Activated CD4-positive, alpha-beta T cell treated with anti-CD3 and anti-CD28 coated beads, Interleukin-2, amount 50 U/mL, for 48 hours (primary cell): ENCODE data around the gene NID1.

Experiments
- DNase-seq, 2 experiments: peaks; one replicate each; pipeline ENCODE4 v3.0.0-alpha.2; 2020

Gene NID1

GRCh38 chr1:236063551-236063918 is 1.4 kb downstream of the NID1 start:
- no peak for DNase-seq

DNA sequence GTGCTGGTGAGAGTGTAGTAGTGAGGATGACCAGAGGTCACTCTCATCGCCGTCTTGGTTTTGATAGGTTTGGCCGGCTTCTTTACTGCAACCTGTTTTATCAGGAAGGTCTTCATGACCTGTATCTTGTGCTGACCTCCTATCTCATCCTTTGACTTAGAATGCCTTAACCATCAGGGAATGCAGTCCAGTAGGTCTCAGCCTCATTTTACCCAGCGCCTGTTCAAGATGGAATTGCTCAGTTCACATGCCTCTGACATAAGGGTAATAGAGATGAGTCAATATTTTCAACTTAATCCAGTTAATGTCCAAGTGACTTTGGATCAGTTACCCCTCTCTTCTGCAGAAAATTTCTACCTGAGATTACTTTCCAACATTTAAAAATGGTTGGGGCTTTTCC is 4.6 kb downstream of the NID1 start:
- DNase-seq, result no peak

DNA sequence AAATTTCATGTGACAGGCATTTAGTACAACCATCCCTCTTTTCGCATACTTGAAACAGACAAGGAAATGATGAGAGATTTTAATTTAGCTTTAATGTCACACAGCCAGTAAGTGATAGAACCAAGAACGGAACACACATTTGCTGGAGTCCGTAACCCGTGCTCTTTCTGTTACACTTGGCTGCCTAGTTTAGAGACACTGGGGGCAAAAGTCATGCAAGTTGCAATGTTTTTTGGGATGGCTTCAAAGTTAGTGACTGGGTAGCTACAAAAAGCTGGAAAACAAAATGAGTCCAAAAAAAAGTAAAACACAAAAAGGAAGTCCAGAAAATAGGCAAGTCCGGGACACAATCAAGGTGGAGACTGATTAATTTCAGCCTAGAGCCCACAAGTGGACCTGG is 5.9 kb downstream of the NID1 start:
- DNase-seq, result no peak

DNA sequence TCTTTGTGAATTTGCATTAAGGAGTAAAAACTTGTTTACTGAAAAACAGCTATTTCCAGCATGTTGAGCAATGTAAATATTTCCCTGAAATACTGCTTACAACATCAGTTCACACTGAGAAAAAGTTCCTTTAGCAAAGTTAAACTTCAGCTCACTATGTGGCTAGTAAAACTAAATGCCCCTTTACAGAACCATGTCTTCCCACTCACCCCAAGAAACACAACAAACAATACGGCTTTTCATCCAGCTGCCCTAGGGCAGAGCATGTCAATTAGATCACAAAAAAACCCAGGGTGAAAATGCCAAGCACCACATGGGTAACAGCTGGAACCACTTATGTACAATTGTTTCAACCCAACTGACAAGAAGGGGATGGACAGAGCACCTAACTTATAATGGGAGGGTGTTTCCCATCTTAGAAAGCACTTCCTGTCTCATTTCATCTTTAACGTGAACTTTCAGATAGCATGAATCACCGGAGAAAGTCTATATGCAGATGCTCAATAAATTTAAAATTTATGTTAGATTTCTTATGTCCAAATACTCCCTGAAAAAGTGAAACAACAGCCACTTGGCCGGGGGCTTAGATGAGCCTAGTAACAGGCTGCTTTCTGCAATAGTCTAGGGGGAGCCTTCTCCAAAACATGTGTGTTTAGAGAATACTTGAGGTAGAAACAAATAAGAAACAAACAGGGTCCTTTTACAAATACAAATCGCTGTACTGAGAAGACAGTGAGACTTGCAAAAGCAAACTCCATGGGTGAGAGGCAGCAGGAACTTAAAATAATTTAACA is 6.6 kb downstream of the NID1 start:
- no peak for DNase-seq

DNA sequence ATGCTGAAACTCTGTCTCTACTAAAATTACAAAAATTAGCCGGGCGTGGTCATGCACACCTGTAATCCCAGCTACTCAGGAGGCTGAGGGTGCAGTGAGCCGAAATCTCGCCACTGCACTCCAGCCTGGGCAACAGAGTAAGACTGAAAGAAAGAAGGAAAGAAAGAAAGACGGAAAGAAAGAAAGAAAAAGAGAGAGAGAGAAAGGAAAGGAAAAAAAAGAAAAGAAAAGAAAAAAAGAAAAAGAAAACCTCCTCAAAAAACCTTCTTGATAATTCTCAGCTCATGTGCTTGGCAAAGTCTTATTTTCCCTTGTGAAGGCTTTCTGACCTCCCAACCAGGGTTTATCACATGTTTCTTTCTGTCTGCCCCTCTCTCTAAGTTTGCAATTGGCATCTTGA is 7.3 kb downstream of the NID1 start:
- DNase-seq, result no peak

GRCh38 chr1:236052232-236052993 is 12.5 kb downstream of the NID1 start:
- DNase-seq, result no peak

DNA sequence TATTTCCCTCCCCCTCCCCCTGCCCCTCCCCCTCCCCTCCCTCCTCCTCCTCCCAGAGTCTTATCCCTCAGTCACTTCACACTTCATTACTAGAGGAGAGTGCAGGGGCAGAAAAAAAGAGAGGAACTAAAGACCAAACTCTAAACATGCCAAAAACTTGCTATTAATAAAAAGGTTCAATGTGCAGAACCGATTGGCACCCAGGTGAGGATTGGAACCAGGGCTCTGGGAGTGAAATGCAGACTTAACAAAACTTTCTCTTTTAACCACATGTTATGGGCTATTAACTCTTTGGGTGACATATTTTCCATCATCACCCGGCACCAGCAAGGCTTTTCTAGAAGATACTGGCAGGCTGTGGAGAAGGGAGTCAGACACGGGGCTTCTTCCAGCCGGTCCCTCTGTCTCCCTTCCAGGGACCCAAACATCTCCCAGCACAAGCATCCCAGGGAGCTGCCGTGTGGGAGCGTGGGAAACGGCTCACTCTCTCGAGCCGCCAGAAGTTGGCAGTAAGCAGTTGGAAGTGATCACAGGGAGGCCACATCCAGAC is 13.6 kb downstream of the NID1 start:
- no peak for DNase-seq

- no peak for DNase-seq
These were observed 19.1 kb downstream of the NID1 start for GRCh38 chr1:236045771-236046170.

DNA sequence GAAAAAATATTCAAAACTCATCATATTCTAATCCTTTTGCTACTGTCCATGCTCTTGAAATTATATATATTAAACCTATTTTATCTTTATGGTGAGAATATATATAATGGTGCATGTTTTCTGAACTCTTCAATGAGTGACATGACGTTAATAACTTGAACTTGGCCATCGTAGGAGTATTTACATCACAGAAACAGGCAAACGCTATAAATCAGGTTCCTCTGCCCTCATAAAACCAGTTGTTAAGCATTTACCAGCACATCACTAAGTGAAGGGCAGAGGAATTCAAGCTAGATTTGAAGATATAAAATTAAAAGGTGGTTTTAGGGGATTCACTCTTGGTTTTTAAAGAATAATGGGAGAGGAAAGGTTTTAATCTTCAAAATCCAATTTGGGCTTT is 20.5 kb downstream of the NID1 start:
- DNase-seq, result no peak

- no peak for DNase-seq
These were observed 23.0 kb downstream of the NID1 start for GRCh38 chr1:236041631-236042618.

DNA sequence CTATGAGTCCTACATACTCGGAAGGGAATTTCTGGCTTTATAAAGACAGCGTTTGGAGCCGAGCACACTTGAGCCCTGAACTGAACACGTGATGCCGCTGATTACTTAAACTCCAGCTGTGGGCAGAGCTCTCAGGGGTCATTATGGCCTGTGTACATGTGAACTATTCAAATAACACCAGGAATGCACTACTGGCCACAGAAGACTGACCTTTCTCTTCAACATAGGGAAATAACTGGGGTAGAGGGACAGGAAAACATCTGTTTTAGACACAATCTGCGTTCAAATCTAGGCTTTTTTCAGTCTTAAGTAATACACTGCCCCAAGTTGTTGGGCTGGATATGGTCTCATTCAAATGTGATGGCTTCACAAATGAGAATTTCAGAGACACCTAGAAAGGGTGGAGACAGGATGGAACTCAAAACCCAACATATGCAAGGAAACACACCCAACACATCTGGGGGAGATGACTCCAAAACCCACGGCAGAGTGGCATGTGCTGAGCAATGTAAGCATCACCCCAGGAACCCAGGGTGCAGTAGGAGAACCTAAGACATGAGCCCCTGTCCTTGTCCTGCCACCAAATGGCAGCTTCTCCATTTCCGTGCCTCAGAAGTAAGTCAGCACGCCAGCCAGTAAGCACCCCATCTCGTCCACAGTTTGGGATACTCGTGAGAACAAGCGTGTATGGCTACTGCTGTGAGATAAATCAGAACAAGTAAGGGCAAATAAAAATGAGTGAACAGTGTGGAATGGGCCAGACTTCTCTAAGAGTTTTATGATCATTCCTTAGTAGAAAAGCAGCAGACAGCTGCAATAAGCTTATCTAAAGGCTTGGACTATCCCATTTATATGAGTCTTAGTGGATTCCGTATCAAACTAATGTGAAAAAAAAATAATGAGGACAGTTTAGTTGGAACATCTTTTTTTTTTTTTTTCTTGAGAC is 24.9 kb downstream of the NID1 start:
- DNase-seq, result no peak

DNA sequence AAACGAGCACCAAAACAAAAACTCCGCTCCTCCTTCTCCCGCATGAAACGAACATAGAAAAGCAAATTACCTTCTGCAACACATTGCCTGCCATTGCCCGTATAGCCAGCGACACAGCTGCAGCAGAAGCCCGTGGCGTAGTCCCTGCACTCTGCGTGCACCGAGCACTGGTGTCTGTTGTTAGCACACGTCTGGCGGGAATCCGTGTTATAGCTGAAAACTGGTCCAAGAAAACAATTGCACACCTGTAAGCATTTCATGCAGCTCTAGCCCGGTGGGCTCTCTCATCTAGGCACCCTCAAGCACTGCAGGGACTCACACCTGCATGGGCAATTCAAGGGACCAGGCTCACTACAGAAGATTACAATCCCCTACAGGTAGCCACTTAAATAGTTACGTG is 26.9 kb downstream of the NID1 start:
- DNase-seq, result no peak

DNA sequence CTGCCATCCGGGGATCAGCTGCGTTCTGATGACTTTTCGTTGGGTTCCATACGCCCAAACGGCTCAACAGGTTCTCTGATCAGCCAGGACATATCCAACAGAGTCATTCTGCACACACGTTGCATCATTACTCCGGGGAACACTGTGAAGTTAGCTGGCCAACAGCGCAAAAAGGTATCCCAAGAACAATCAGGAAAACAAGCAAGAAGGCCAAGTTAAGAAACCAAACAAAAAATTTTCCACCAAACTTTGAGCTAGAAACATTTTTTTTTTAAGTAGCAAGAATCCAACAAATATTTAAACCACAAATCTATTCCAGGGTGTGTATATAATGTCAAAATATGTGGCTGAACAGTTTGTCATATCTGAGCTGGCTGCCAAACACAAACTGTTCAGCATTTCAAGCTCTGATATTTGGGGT is 29.2 kb downstream of the NID1 start:
- DNase-seq, result no peak

DNA sequence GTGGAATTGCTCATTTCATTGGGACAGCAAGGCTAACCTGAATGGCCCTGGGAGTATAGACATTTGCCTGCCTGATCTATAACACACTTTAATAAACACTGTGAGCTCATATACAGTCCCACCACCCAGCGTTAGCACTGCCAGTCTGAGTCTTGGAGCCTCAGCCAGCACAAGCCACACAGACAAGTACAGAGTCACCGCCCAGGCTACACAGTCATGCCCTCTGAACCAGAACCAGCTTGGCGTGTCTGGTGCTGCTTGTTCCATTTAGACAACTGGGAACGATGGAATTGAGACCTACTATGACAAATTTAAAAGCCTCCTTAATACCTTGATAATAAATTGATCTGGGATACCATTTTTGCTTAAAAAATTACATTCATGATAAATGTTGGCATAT is 31.6 kb downstream of the NID1 start:
- DNase-seq, result no peak

DNA sequence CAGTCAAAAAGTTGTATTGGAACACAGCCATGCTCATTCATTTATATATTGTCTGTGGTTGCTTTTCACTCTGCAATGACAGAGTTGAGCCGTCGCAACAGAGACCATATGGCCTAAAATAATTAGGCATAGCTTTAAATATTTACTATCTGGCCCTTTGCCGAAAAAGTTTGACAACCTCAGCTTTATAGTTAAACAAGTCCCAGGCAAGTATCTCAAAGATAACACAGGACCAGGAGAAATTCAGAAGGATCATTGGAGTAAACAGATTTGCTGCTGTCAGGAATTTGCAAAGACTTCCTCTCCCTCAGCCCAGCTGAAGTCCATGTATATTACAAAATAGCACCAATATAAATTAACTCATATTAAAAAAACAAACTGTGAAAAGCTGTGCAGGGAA is 34.4 kb downstream of the NID1 start:
- no peak for DNase-seq

- DNase-seq, result no peak
These were observed 35.4 kb downstream of the NID1 start for GRCh38 chr1:236029428-236029940.

- no peak for DNase-seq
These were observed 37.8 kb downstream of the NID1 start for GRCh38 chr1:236027104-236027503.

DNA sequence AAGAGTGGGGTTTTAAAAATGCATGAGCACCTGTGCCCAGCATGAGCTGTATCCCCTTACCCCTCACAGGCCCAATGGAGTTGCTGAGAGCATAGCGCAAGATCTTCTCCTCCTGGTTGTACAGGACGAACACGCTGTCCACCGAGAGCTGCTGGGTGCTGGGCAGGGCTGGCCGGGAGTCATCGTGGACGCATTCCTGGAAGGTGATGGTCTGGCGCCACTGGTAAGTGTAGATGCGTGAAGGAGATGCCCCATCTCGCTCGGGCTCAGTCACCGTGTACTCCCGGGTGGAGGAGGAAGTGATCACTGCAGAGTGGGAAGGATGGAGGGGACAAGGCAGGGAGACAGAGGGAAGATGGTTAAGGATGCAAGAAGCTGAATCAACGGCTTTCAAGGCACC is 39.1 kb downstream of the NID1 start:
- no peak for DNase-seq

GRCh38 chr1:236024641-236025040 is 40.2 kb downstream of the NID1 start:
- no peak for DNase-seq

- DNase-seq, result no peak
These were observed 40.8 kb downstream of the NID1 start for GRCh38 chr1:236023926-236024565.
